ENCODE results near the gene KCNQ5. TPM values are rescaled to one million over a fixed set of nuclear protein-coding genes. Genes with fewer than 3 reads are reported as not detected.

KCNQ5 gene
- total RNA-seq, 1 experiment from 2014 or later, result 0.07 TPM

DNA sequence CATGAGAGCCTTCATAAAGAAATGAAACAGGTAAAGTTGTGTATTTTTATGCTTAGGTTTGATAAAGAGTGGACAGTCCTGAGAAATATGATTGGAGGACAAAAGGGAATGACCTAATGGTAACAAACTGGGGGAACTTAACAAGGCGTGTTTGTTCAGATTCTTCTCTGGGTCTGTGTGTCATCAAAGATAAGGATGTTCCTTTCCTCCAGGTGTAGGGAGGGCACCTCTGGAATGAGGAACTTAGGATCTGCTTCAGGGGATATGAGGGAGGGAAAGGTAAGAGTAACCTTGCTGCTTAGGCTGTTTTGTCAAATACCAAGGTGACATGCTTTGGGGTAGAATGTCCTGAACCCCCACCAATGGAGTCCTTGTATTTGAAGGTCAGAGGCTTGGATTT is 291.9 kb downstream of the KCNQ5 start:
- Histone ChIP-seq H3K79me1 (ENCODE audit: insufficient read depth, low read depth, low read length, poor library complexity, severe bottlenecking) (no peaks in the 10 kb centered on the region), H3K4ac (ENCODE audit: low read depth, low read length) (no peak overlapping the region), H3K27ac (ENCODE audit: insufficient read length, low read depth, low read length) (no peak overlapping the region), H3K4me1 (ENCODE audit: insufficient read depth, low read length) (no peaks in the 10 kb centered on the region), H4K20me1 (ENCODE audit: control insufficient read depth, insufficient read depth, insufficient read length) (no peaks in the 10 kb centered on the region), H3T11ph (ENCODE audit: low read length) (no peak overlapping the region), H4K91ac (ENCODE audit: insufficient read length, low read depth, low read length) (no peak overlapping the region), H2AK5ac (ENCODE audit: insufficient read length, low read length) (no peak overlapping the region), H4K8ac (replicated peaks; ENCODE audit: insufficient read length, low read depth, low read length) (no peak overlapping the region), H3K23ac (ENCODE audit: insufficient read length, low read depth, low read length) (no peak overlapping the region), H3K9ac (ENCODE audit: extremely low read depth, insufficient read length, low read length) (no peak overlapping the region), H3K27me3 (ENCODE audit: insufficient read depth, low read length) (no peaks in the 10 kb centered on the region), H3K56ac (ENCODE audit: insufficient read length, low read depth, low read length) (no peak overlapping the region), H3K79me2 (ENCODE audit: insufficient read depth, low read length) (no peaks in the 10 kb centered on the region), H3K4me2 (ENCODE audit: insufficient read depth, insufficient read length, low read length) (no peak overlapping the region), H2BK5ac (ENCODE audit: insufficient read length, low read length) (no peak overlapping the region), H3K23me2 (ENCODE audit: insufficient read length, low read depth, low read length, poor library complexity, severe bottlenecking) (no peaks in the 10 kb centered on the region), H2BK20ac (ENCODE audit: low read depth, low read length, poor library complexity, severe bottlenecking) (no peak overlapping the region), H3K14ac (ENCODE audit: insufficient read depth, low read length) (no peak overlapping the region), H4K5ac (ENCODE audit: insufficient read length, low read depth, low read length) (no peak overlapping the region), H3K9me3 (ENCODE audit: control insufficient read depth, low read depth, low read length) (no peaks in the 10 kb centered on the region), H2BK12ac (ENCODE audit: insufficient read length, low read depth, low read length) (no peak overlapping the region), H2BK120ac (ENCODE audit: low read depth, low read length, poor library complexity, severe bottlenecking) (no peak overlapping the region), H2AFZ (ENCODE audit: low read length) (no peak overlapping the region), H2BK15ac (ENCODE audit: low read depth, low read length) (no peak overlapping the region), H3K18ac (ENCODE audit: insufficient read length, low read depth, low read length) (no peak overlapping the region)
- no peak overlapping the region for H3K4me3 Mint-ChIP-seq
- no peaks in the 10 kb centered on the region for H3K4me1 Mint-ChIP-seq
- TF ChIP-seq, protein P1, sequence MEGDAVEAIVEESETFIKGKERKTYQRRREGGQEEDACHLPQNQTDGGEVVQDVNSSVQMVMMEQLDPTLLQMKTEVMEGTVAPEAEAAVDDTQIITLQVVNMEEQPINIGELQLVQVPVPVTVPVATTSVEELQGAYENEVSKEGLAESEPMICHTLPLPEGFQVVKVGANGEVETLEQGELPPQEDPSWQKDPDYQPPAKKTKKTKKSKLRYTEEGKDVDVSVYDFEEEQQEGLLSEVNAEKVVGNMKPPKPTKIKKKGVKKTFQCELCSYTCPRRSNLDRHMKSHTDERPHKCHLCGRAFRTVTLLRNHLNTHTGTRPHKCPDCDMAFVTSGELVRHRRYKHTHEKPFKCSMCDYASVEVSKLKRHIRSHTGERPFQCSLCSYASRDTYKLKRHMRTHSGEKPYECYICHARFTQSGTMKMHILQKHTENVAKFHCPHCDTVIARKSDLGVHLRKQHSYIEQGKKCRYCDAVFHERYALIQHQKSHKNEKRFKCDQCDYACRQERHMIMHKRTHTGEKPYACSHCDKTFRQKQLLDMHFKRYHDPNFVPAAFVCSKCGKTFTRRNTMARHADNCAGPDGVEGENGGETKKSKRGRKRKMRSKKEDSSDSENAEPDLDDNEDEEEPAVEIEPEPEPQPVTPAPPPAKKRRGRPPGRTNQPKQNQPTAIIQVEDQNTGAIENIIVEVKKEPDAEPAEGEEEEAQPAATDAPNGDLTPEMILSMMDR (conservative IDR thresholded peaks at IDR 0.05), result no peak
- DNase-seq, result no peak
- no peaks in the 10 kb centered on the region for H3K27me3 Mint-ChIP-seq (ENCODE audit: low read depth)
- no CpG with 5 or more reads among the region's 1 CpG for WGBS (ENCODE audit: extremely low coverage, insufficient read length, low lambda C conversion rate)
- no peaks in the 10 kb centered on the region for H3K36me3 Mint-ChIP-seq (ENCODE audit: insufficient read depth in 1 of 3, low read depth in 3 of 3)
- H3K27ac Mint-ChIP-seq, result peak overlapping the region in 1 of 3 experiments; percentile 5; a peak in 1 of 7 replicates
- H3K9me3 Mint-ChIP-seq, result no peaks in the 10 kb centered on the region

All from H9 (cell line).